Hematopoietic multipotent progenitor cell treated with erythropoietin and hydrocortisone succinate and interleukin-3 and kit ligand, for 8 days (in vitro differentiated cells): ENCODE data around the gene KNOP1.
"Not testable (repeated sequence)": the region's sequence is repeated elsewhere in the genome, so short reads cannot be mapped to it uniquely, and the experiment has no call there.

Source experiments
- DNase-seq: peaks from one replicate; pipeline ENCODE4 v3.0.0-alpha.2; 2015

The KNOP1 gene

DNA sequence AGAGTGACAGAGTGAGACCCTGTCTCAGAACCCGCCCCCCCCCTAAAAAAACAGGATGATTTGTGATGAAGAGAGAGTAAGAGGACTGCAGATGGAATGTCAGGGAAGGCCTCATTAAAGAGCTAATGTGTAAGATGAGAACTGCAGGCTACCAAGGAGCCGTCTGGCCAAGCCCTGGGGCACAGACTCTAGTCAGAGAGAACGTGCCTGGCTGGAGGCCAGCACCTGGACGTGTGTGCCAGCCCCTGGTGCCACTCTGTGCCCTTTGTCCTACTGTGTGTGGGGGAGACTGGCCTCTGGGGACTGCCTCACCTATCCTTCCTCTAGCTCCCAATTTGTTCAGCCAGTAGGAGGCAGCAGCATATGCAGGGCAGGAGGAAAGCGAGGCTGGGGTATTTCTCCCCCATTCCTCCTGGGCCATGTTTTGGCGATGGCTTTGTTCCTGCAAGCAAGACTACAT is 37.1 kb downstream of the KNOP1 start:
- DNase-seq, result no peak

DNA sequence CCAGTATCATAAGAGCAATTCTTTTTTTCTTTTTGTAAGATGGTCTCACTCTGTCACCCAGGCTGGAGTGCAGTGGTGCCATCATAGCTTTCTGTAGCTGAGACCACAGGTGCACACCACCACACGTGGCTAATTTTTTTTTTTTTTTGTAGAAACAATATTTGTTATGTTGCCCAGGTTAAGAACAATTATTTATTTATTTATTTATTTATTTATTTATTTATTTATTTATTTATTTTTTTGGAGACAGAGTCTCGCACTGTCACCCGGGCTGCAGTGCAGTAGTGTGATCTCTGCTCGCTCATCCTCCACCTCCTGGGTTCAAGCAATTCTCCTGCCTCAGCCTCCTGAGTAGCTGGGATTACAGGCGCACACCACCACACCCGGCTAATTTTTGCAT is 38.7 kb downstream of the KNOP1 start:
- not testable (repeated sequence) for DNase-seq

DNA sequence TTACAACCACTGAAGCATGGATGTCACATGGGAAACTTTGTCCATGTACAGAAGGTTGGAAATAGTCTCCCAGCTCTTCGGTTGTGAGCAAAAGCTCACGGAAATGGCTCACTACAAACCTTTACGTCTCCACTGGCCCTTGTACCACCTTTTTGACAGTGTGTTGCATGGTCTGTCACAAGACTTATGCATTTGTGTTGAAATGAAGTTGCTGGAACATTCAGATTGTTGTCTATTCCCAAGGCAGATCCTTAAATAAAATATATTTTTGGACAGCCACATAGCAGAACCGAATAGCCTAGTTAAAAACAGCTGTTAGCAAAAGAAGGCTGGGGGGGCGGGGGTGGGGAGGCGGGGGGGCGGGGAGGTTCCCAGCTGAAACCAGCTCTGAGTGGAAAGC is 39.2 kb downstream of the KNOP1 start:
- DNase-seq, result no peak

DNA sequence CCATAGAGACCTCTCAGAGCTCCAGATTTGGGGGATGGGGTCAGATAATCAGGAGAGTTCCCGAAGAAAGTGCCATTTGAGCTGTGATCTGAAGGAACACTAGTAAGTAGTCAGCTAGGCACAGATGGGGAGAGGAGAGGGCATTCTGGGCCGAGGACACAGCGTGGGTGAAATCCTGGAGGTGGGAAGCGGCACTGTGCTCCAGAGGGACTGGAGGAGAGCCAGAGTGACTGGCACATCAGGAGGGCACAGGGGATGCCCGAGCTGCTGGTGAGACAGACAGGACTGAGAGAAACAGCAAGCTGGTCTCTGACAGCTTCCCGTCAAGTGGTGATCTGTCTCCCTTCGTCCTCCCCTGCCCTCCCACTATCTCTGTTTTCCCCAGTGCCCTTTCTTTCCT is 40.6 kb downstream of the KNOP1 start:
- DNase-seq, result no peak

DNA sequence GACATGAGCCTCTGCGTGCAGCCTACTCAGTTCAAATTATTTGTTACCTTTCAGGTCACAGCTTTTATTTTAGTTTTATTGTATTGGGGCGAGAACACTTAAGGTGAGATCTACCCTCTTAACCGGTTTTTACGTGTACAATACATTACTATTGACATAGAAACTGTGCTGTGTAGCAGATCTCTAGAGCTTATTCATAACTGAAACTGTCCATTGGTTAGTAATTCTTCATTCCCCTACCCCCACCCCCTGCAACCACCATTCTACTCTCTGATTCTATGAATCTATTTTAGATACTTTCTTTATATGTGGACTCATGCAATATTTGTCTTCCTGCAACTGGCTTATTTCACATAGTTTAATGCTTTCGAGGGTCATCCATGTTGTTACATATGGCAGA is 43.5 kb downstream of the KNOP1 start:
- DNase-seq, result no peak

DNA sequence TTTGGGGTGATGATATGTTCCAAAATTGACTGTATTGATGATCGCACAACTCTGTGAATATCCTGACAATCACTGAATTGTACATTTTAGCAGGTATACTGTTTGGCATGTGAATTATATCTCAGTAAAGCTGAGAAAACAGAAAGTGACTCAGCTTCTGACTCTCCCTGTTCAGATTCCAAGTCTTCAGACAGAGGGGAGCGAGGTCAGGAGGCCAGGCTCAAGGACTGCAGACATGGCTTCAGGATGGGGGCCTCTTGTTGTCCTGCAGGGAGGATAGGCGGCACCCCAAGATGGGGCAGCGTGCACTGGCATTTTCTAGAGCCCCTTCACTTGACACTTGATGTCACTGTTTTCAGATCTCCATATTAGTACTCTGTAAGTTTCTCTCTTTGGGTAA is 45.6 kb downstream of the KNOP1 start:
- no peak for DNase-seq

DNA sequence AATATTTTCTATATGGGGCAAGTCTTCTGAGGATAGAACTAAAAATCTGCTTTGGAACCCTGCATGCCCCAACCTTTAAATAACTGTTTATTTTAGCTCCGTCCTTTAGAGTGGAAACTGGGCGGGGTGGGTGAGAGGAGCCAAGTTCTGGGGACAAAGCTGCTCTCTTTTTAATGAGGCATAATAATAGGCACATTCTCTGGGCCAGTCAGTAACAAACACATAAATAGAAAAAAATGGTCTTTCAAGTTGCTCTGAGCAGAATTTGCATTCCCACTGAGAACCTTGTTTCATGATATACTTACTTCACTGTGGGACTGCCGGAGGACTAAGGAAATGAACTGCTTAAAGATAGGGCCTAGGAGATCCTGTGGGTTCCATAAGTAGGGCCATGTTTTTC is 51.5 kb downstream of the KNOP1 start:
- no peak for DNase-seq

DNA sequence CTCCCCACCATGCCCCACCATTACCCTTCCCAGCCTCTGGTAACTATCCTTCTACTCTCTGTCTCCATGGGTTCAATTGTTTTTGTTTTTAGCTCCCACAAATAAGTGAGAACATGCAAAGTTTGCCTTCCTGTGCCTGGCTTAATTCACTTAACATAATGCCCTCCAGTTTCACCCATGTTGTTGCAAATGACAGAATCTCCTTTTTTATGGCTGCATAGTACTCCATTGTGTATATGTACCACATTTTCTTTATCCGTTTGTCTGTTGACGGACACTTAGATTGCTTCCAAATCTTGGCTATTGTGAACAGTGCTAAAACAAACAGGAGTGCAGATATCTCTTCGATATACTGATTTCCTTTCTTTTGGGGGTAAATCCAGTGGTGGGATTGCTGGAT is 52.7 kb downstream of the KNOP1 start:
- DNase-seq, result not testable (repeated sequence)

DNA sequence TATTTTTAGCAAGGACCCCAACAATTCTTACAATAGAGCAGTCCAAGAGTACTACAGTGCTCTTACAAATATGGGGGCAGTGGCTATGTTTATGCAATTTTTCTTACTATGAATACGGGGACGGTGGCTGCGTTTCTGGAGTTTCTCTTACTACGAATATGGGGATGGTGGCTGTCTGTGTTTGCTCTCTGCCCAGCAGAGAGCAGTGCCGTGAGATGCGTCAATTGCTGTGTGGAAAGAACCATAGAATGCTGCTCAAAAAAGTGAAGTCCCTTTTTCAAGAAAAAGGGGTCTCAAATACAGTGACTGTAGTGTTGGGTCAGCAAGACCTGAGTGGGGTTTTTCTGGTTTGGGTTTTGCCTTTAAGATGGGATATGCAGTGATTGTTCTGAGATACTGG is 53.9 kb downstream of the KNOP1 start:
- DNase-seq, result no peak

DNA sequence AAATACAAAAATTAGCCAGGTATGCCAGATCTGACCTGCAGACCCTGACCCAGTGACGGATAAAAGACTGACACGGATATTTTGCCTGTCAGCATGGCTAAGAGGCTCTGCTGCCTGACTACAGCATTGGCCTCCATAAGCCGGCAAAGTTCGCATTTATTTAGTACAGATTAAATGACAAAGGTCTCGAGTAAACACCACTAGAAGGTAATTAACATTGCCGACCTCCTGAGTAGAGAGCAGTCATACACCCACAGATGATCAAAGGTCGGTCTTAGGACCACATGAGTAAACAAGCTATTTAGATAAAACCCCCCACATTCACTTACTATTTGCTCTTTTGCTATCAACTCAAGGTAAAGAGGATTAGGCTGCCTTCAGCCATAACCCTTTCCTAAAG is 55.7 kb downstream of the KNOP1 start:
- DNase-seq, result no peak

DNA sequence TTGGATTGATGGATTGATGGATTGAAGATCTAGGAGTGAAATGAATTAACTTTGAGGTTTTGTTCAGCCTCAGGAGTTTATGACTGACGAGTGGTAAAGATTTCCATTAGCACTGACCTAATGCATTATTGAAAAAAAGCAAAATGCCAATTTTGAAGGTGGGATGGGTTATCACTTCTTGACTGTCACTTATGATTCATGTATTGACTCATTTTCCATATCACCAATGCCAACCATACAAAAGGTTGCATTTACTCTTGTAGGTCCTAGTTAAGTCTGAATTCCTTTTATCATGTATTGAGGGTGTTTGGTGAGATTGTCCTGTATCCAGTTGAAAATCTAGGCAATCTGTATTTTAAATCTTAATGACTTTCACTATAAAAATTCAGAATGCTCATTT is 57.6 kb downstream of the KNOP1 start:
- no peak for DNase-seq

DNA sequence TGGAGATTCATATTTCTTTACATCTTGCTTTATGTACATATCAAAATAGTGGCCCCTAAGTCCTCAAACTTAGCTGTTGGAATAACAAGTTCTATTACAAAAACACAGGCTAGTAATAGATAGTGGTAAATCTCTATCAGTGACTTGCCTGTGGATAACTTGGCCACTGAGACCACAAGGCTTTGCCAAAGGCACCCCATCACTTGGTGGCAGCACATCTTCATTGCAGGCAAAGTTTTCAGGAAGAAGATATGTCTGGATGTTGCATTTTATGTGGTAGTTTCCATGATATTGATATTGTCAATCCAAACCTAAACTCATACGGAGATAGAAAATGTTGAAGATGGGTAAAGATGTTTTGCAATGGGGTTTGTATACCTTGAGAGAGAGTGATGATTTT is 58.5 kb downstream of the KNOP1 start:
- no peak for DNase-seq

DNA sequence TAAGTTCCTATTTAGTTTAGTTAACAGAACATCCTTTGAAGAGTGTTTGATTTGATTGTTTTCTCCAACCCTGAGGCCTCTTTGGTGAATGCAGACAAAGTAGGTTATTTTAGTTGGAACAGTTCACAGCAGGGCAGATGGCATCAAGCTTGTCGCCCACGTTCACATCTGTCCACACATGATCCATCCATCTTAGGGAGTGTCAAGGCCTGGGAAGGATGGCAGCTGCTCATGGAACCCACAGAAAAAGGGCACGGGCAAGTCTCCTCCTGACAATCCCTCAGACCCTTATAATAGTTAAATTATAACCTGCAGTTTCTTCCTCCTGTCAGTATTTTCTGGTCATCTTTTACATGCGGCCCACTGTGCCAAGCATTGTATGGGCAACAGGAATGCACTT is 60.2 kb downstream of the KNOP1 start:
- no peak for DNase-seq

DNA sequence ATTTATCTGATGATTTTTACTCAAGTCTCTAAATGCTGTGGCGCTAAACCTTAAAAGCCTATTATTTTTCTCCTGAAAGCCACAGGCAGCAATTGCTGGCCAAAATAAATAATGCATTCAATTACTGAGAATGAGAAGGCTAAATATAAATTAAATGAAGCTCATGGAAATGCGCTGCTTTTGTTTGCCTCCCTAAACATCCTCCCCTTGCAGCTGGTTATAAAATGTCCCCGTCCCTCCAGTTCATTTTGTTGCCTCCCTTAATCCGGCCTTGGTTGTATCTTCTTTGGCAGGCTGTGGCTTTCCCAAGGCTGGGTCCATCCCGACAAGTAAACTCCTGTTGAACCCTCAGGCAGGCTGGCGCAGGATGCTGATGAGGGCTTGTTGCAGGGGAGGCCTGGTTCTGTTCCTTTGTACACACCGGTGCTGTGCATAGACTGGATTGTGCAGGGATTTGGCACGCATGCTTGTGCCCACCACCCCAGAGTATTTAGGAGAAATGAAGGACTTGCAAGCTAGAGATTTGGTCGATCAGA is 62.7 kb downstream of the KNOP1 start:
- DNase-seq, result no peak

DNA sequence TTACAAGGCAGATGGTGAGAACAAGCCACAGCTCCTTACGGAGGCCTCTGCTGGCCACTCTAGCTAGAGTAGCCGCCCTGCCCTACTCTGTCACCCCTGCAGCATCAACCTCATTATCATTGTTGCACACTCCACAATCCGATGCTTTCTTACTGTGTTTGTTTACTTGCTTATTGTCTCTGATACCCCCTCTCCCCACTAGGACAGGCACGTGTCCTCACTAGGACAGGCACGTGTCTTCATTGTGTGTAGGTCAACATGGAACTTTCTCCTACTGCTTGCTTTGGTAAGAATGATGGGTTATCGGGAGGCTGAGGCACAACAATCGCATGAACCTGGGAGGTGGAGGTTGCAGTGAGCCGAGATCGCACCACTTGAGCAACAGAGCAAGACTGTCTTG is 63.9 kb downstream of the KNOP1 start:
- DNase-seq, result no peak
